NCI-H524 (cell line): ENCODE data around the gene LOC128125822.
A peak's percentile ranks its signal among the peaks of the same experiment; 100 is the strongest.

Source experiments
- DNase-seq, 2 experiments: peaks; one replicate each; lab custom pipeline; 2025; lab: John Stamatoyannopoulos, UW

LOC128125822 gene

GRCh38 chr6:63556369-63556768, 15.9 kb upstream of the LOC128125822 start:
- DNase-seq, result no peak

DNA sequence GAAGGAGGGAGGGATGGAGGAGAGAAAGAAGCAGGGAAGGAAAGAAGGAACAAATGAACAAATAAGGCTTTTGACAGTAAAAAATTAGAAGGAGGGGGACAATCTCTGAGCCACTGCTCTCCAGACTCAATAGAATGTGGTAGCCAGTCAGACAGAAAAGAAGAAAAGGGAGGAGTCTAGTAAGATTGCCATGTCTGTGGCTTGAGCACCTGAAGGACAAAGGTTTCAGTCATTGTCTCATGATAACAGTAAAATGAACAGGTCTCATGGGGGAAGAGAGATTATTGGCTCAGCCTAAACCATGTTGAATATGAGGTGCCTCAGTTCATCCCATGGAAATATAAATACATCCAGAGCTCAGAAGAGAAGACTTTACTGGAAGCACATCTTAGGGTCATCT, 14.0 kb upstream of the LOC128125822 start:
- no peak for DNase-seq

DNA sequence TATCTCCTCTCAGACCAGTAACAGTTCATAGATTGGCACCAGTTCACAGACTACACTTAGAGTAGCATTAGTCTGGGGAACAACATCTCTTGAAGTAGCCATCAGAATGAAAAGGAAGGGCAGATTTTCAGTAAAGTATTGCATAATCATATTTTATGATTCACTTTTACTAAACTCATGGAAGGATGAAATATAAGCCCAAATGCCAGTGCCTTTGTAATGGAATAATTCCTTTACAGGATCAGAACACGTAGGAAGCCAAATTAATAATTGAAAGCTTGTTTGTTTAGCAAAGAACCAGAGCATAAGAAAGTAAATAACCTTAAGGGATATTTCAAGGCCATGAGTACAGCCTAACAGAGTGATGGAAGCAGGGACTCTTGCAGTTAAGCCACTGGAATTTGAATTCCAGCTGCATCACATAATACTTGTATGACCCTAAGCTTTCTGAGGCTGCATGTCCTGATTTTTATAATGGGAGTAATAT, 11.4 kb upstream of the LOC128125822 start:
- DNase-seq, result no peak

GRCh38 chr6:63561288-63561687, 11.0 kb upstream of the LOC128125822 start:
- DNase-seq, result no peak

- DNase-seq, result no peak
These were observed 9.0 kb upstream of the LOC128125822 start for GRCh38 chr6:63563235-63563634.

DNA sequence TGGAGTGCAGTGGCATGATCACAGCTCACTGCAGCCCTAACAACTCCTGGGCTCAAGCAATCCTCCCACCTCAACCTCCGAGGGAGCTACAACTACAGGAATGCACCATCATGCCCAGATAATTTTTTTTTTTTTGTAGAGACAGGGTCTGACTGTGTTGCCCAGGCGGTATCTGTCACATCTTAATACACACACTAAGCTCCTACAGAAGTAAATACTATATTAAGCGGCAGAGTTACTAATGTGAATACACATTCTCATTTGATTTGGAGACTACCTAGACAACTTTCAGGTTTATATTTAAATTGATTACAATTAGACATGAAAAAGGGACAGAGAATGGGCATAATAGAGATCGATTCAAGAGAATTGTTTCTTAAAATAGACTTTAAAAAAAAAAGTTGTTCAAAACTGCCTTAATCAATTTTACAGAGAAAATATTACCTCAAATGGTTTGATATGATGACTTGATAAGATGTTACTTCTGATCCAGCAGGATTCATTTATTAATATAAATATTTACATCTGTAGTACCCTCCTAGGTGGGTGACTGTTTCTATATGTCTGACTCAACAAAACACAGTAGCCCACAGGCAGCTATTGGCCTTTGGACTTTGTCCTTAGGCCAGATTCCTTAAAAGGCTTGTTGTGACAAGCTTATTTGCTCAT, 7.1 kb upstream of the LOC128125822 start:
- no peak for DNase-seq

- no peak for DNase-seq
These were observed 6.3 kb upstream of the LOC128125822 start for GRCh38 chr6:63565727-63566596.

DNA sequence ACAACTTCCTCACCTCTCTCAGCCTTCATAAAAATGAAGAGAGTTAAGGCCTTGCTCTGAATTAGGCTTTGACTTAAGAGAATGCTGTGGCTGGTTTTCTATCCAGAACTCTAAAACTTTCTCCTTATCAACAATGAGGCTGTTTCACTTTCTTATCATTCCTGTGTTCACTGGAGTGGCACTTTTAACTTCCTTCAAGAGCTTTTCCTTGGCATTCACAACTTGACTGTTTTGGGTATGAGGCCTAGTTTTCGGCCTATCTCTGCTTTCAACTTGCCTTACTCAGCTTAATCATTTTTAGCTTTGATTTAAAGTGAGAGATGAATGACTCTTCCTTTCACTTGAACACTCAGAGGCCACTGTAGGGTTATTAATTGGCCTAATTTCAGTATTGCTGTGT, 4.3 kb upstream of the LOC128125822 start:
- DNase-seq, result no peak

- peak in 1 of 2 experiments; percentile 33 for DNase-seq
These were observed 778 bp upstream of the LOC128125822 start for GRCh38 chr6:63571361-63572043.

- DNase-seq, result no peak
These were observed 431 bp downstream of the LOC128125822 start for GRCh38 chr6:63572747-63573075.

- peak; percentile 51 to 66 for DNase-seq
These were observed 1.0 kb downstream of the LOC128125822 start for GRCh38 chr6:63573076-63573898.

- peak; percentile 38 to 76 for DNase-seq
These were observed 1.7 kb downstream of the LOC128125822 start for GRCh38 chr6:63573899-63574553.

DNA sequence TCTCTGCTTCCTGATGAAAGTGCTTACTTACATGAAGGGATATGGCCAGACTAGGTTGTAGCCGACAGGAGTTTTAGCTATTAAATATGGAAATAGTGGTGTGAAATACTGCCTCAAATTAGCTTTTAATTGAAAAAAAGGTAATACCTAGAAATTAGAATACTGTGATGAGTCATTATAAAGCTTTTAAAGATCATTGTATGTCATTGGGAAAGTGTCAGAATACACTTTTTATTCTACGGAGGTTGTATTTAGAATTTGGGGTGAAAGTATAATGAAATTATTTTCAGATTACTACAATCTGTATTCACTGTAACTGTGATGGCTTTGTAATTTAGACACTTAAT, 2.2 kb downstream of the LOC128125822 start:
- DNase-seq, result no peak

DNA sequence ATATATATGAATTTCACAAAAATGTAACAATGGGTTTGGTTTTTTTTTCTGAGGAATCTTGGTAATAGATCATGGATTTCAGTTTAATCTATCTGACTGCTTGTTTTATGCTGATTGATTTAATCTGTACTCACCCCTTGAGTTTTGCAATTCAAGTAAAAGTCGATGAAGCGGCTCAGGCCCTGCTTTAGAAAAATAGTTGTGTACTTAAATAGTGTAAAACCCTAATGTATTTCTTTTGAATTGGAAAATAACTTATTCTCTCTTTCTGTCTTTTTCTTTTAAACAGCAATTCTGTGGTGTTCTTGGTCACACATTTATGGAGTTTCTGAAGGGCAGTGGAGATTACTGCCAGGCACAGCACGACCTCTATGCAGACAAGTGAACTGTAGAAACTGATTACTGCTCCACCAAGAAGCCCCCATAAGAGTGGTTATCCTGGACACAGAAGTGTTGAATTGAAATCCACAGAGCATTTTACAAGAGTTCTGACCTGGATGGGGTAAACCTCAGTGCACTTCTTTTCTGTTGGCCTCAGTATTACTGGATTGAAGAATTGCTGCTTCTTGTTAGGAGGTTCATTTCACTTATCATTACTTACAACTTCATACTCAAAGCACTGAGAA, 4.0 kb downstream of the LOC128125822 start:
- DNase-seq, result no peak

DNA sequence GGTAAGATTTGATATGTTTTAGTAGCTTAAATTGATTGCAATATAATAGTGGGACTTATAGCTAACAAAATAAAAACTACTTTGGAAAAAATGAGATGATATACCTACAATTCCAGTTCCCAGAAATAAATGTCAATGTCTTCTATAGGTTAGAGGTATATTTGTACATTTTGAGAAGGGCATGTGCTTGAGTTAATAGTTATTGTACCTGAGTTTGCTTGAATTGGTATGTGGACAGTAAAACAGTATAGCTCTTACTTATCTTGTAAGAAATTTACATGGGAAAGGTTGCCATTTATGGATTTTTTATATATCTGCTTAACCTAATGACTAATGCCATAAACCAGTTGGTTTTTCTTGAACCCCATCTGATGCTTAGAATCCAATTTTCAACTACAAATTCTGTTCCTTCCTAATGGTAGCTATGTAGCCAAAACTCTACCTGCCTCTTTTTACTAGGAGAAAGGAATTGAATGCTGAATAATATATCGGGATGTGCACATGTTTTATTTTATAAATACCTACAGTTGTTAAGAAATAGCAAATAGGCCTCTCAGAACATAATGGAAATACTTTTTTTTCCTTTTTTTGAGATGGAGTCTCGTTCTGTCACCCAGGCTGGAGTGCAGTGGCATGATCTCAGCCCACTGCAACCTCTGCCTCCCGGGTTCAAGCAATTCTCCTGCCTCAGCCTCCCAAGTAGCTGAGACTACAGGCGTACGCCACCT, 4.9 kb downstream of the LOC128125822 start:
- no peak for DNase-seq

DNA sequence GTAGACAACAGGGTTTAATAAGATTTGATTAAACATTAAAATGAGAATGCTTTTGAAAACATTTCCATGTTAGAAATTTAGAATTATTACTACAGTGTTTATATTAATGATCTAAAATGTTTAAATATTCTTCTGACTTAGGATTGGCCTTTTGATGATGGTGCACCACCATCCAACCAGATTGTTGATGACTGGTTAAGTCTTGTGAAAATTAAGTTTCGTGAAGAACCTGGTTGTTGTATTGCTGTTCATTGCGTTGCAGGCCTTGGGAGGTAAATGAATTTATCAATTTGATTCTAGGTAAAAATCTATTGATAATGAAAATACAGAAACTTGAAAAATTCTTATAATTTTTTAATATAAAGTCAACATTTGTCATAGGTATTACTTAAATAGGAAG, 6.5 kb downstream of the LOC128125822 start:
- DNase-seq, result no peak

DNA sequence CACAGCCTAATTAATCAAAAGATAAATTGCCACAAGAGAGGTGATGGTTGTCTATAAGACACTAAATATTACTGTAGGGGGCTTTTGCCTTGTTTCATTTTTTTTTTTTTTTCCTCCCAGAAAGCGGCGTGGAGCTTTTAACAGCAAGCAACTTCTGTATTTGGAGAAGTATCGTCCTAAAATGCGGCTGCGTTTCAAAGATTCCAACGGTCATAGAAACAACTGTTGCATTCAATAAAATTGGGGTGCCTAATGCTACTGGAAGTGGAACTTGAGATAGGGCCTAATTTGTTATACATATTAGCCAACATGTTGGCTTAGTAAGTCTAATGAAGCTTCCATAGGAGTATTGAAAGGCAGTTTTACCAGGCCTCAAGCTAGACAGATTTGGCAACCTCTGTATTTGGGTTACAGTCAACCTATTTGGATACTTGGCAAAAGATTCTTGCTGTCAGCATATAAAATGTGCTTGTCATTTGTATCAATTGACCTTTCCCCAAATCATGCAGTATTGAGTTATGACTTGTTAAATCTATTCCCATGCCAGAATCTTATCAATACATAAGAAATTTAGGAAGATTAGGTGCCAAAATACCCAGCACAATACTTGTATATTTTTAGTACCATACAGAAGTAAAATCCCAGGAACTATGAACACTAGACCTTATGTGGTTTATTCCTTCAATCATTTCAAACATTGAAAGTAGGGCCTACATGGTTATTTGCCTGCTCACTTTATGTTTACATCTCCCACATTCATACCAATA, 7.8 kb downstream of the LOC128125822 start:
- DNase-seq, result no peak

- DNase-seq, result no peak
These were observed 8.4 kb downstream of the LOC128125822 start for GRCh38 chr6:63580704-63580961.

GRCh38 chr6:63581355-63582013, 9.2 kb downstream of the LOC128125822 start:
- DNase-seq, result no peak
